AG08395 (cell line): ENCODE results near the gene IZUMO4.

Experiments used
- DNase-seq: peaks from one replicate; pipeline ENCODE4 v3.0.0; 2012; ENCODE audit warnings: mixed read lengths, low spot score

IZUMO4 gene

GRCh38 chr19:2148482-2149135, 51.9 kb downstream of the IZUMO4 start:
- no peak for DNase-seq
